Mesendoderm (in vitro differentiated cells): ENCODE results near the gene WDR82.

ENCODE experiments used
- DNase-seq: peaks from one replicate; pipeline ENCODE4 v3.0.0; 2013
- H2AK5ac ChIP-seq: 2 replicates; pipeline ENCODE4 v1.6.1; 2013; ENCODE audit warnings: low read length, inconsistent platforms
- H2BK120ac ChIP-seq: 2 replicates; pipeline ENCODE4 v1.6.1; 2013; ENCODE audit warnings: low read depth, mild to moderate bottlenecking, low read length, moderate library complexity, mixed read lengths
- H2BK15ac ChIP-seq: replicated peaks from 2 replicates; pipeline ENCODE4 v1.6.1; 2013; ENCODE audit warnings: low read depth, mild to moderate bottlenecking, moderate library complexity
- H2BK5ac ChIP-seq: 2 replicates; pipeline ENCODE4 v1.6.1; 2013; ENCODE audit warnings: low read length, inconsistent platforms
- H3K18ac ChIP-seq: 2 replicates; pipeline ENCODE4 v1.6.1; 2013; ENCODE audit warnings: mild to moderate bottlenecking, low read length, mixed read lengths
- H3K23ac ChIP-seq: one replicate; pipeline ENCODE4 v1.6.1; 2013; ENCODE audit warnings: low read length
- H3K27ac ChIP-seq: 2 replicates; pipeline ENCODE4 v1.5.1; 2013; ENCODE audit warnings: low read depth, mild to moderate bottlenecking, inconsistent platforms, low read length, moderate library complexity
- H3K27me3 ChIP-seq: 2 replicates; pipeline ENCODE4 v1.6.1; 2013; ENCODE audit warnings: low read length, control low read depth, mild to moderate bottlenecking, inconsistent platforms; ENCODE audit not compliant: insufficient read depth, poor library complexity
- H3K36me3 ChIP-seq: 2 replicates; pipeline ENCODE4 v1.6.1; 2013; ENCODE audit warnings: low read length, inconsistent platforms; ENCODE audit not compliant: control insufficient read depth, insufficient read depth
- H3K4ac ChIP-seq: one replicate; pipeline ENCODE4 v1.6.1; 2013; ENCODE audit warnings: low read depth, mild to moderate bottlenecking, low read length, moderate library complexity
- H3K4me1 ChIP-seq: 2 replicates; pipeline ENCODE4 v1.6.1; 2013; ENCODE audit warnings: low read depth, low read length, inconsistent platforms; ENCODE audit not compliant: control insufficient read depth
- H3K4me2 ChIP-seq: 2 replicates; pipeline ENCODE4 v1.6.1; 2013; ENCODE audit warnings: low read length
- H3K4me3 ChIP-seq: 2 replicates; pipeline ENCODE4 v1.5.1; 2013; ENCODE audit warnings: mild to moderate bottlenecking, low read length
- H3K56ac ChIP-seq: one replicate; pipeline ENCODE4 v1.6.1; 2013; ENCODE audit warnings: low read length
- H3K79me1 ChIP-seq: 2 replicates; pipeline ENCODE4 v1.6.1; 2013; ENCODE audit warnings: low read length, inconsistent platforms
- H3K79me2 ChIP-seq: 2 replicates; pipeline ENCODE4 v1.6.1; 2013; ENCODE audit warnings: mild to moderate bottlenecking, low read length; ENCODE audit not compliant: control insufficient read depth, insufficient read depth
- H3K9ac ChIP-seq: 2 replicates; pipeline ENCODE4 v1.6.1; 2013; ENCODE audit warnings: low read length, inconsistent platforms
- H4K5ac ChIP-seq: one replicate; pipeline ENCODE4 v1.6.1; 2013; ENCODE audit warnings: low read length
- H4K8ac ChIP-seq: one replicate; pipeline ENCODE4 v1.6.1; 2013; ENCODE audit warnings: low read depth, mild to moderate bottlenecking, control low read depth, low read length, moderate library complexity
- WGBS: extraction: QIAGEN DNeasy Blood & Tissue Kit; methylation state at CpG from one replicate; pipeline ENCODE4 v1.1.7; 2013; ENCODE audit warnings: low lambda C conversion rate, missing lambda C conversion rate; ENCODE audit not compliant: insufficient coverage; ENCODE audit errors: extremely low coverage; 5-methylcytosine and 5-hydroxymethylcytosine counted together

The WDR82 gene

DNA sequence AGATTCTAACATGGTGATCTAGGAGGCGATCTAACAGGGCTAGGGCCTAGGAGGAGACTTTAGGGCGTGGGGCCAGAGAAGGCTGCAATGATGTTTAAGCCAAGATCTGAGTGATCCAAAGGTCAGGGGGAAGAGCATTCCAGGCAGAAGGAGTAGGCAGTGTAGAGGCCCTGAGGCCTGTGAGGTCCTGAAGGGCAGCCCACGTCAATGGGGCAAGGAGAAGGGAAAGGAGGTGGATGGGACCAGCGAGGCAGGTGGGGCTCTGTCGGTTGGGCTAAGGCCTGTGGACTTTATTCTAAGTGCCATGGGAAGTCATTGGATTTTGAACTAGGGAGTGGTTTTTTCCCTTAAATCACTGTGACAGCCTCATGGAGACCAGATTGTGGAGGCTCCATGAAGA lies 27.5 kb upstream of the WDR82 start:
- H4K5ac ChIP-seq, result no peak overlapping the region
- H3K4me1 ChIP-seq, result no peaks in the 10 kb centered on the region
- no peaks in the 10 kb centered on the region for H3K27me3 ChIP-seq
- H3K18ac ChIP-seq, result no peak overlapping the region
- H2AK5ac ChIP-seq, result no peak overlapping the region
- no peak for DNase-seq
- H3K79me2 ChIP-seq, result no peaks in the 10 kb centered on the region
- no peak overlapping the region for H4K8ac ChIP-seq
- H3K23ac ChIP-seq, result no peak overlapping the region
- no peak overlapping the region for H3K4me3 ChIP-seq
- no peak overlapping the region for H2BK15ac ChIP-seq
- H3K79me1 ChIP-seq, result no peaks in the 10 kb centered on the region
- no peak overlapping the region for H2BK5ac ChIP-seq
- H3K56ac ChIP-seq, result no peak overlapping the region
- no peaks in the 10 kb centered on the region for H3K36me3 ChIP-seq
- H2BK120ac ChIP-seq, result no peak overlapping the region
- WGBS, result no CpG with 5 or more reads among the region's 5 CpGs
- no peak overlapping the region for H3K27ac ChIP-seq
- no peak overlapping the region for H3K4ac ChIP-seq
- no peak overlapping the region for H3K9ac ChIP-seq
- no peak overlapping the region for H3K4me2 ChIP-seq

DNA sequence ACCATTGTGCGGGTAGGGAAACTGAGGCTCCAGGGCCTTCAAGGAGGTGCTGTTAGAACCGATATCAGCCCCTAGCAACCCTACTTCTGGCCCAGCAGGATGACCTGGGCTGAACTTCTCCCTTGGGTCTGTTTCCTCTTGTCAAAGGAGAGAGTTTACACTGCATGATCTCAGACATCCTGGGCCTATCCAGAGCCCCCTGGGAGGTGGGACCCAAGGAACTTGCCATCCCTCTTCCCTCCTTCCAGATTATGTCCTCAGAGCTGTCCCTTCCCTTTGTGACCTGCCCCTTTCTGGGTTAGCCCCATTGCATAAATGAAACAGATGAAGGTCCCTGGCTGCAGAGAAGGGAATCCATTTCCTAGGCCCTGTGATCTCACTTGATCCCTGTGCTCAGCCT lies 25.4 kb upstream of the WDR82 start:
- no peak for DNase-seq

DNA sequence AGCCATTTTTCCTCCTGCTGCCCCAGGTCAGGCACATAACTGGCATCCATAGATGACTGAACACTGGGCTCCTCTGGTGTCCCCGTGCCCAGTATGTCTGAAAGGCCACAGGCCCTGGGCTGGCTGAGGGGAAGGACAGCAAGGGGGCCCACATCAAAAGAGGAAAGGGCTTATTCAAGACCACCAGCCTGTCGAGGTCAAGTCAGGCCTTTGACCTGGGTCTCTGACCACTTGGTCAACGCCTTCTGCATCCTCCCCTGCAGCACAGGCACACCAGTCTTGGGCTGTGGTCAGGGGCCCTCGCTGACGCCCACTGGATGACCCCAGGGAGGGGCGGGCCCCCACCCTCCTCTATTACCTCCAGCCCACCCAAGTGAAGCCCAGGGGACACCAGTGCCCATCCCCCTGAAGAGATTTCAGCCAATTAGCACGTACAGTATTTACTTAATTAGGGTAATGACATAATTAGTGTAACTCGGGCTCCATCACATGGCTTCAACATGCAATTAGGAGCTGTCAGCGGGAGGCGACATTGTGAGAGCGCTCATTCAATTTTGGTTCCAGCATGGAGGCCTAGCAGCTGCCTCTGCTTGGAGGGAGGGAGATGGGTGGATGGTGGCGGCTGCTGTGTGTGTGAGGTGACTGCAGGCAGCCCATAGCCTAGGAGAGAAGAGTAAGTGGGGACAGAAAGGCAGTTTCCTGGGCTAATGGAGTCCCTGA lies 24.1 kb upstream of the WDR82 start:
- Histone ChIP-seq H4K5ac (no peak overlapping the region), H2BK120ac (no peak overlapping the region), H2AK5ac (no peak overlapping the region), H2BK5ac (no peak overlapping the region), H3K27me3 (no peaks in the 10 kb centered on the region), H3K79me1 (no peaks in the 10 kb centered on the region), H3K4me3 (no peak overlapping the region), H3K4me2 (no peak overlapping the region), H3K4ac (no peak overlapping the region), H3K56ac (no peak overlapping the region), H3K18ac (no peak overlapping the region), H3K79me2 (no peaks in the 10 kb centered on the region), H2BK15ac (no peak overlapping the region), H3K27ac (no peak overlapping the region), H3K36me3 (no peaks in the 10 kb centered on the region), H4K8ac (no peak overlapping the region), H3K23ac (no peak overlapping the region), H3K9ac (no peak overlapping the region), H3K4me1 (peaks cover 11% of the 10 kb centered on the region)
- no CpG with 5 or more reads among the region's 12 CpGs for WGBS
- DNase-seq, result no peak

More for the DNA sequence above, 25.4 kb upstream of the WDR82 start:
- Histone ChIP-seq H3K23ac (no peak overlapping the region), H2BK5ac (no peak overlapping the region), H3K56ac (no peak overlapping the region), H2BK15ac (no peak overlapping the region), H4K8ac (no peak overlapping the region), H3K27ac (no peak overlapping the region), H3K18ac (no peak overlapping the region), H3K4me2 (no peak overlapping the region), H3K79me2 (no peaks in the 10 kb centered on the region), H2AK5ac (no peak overlapping the region), H2BK120ac (no peak overlapping the region), H3K79me1 (no peaks in the 10 kb centered on the region), H3K27me3 (no peaks in the 10 kb centered on the region), H3K9ac (no peak overlapping the region), H3K36me3 (no peaks in the 10 kb centered on the region), H3K4me1 (peaks cover 6% of the 10 kb centered on the region), H3K4me3 (no peak overlapping the region), H4K5ac (no peak overlapping the region), H3K4ac (no peak overlapping the region)
- no CpG with 5 or more reads among the region's 2 CpGs for WGBS

DNA sequence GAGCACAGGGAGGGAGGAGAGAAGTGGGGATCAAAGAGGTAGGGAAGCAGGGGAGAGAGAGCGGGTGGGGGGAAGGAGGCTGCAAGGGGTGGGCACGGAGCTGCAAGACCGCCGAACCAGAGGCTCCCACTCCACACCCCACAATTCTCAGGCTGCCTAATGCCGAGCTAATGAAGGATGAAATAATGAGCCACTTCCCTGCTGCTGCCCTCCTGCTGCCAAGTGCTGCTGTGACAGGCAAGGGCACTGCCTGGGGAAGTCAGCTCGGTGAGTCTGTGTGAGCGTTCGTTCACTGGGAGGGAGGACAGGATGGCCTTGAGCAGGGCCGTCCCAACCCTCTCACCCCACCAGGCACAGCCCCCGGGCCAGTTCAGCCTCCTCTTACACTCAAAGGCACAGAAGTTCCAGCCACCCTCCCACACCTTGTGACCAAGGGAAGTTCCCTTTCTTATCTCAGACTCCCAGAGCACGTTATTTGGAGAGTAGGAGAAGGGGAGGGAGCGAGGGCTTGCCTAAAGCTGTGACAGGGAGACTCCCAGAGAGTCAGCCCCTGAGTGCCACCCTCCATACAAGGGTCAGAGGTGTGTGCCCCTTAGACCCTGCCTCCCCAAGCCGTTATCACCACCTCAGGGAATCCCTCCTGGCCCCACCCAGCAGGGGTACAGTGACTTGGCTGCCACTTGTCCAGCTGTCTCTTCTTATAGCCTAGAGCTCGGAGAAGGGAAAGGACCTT lies 21.6 kb upstream of the WDR82 start:
- peak overlapping the region; percentile 49 for H3K9ac ChIP-seq
- H3K4me1 ChIP-seq, result peaks cover 11% of the 10 kb centered on the region
- WGBS, result no CpG with 5 or more reads among the region's 14 CpGs
- H4K8ac ChIP-seq, result no peak overlapping the region
- no peak overlapping the region for H3K4ac ChIP-seq
- no peak overlapping the region for H3K18ac ChIP-seq
- H3K79me1 ChIP-seq, result no peaks in the 10 kb centered on the region
- H3K27me3 ChIP-seq, result no peaks in the 10 kb centered on the region
- no peaks in the 10 kb centered on the region for H3K79me2 ChIP-seq
- H2BK120ac ChIP-seq, result no peak overlapping the region
- H3K56ac ChIP-seq, result peak overlapping the region; percentile 76
- H3K27ac ChIP-seq, result no peak overlapping the region
- DNase-seq, result peak; percentile 76
- H3K23ac ChIP-seq, result peak overlapping the region; percentile 94
- H2BK5ac ChIP-seq, result no peak overlapping the region
- H2BK15ac ChIP-seq, result no peak overlapping the region
- peak overlapping the region; percentile 65 for H2AK5ac ChIP-seq
- peak overlapping the region; percentile 78 for H3K4me2 ChIP-seq
- H4K5ac ChIP-seq, result no peak overlapping the region
- no peaks in the 10 kb centered on the region for H3K36me3 ChIP-seq
- no peak overlapping the region for H3K4me3 ChIP-seq

DNA sequence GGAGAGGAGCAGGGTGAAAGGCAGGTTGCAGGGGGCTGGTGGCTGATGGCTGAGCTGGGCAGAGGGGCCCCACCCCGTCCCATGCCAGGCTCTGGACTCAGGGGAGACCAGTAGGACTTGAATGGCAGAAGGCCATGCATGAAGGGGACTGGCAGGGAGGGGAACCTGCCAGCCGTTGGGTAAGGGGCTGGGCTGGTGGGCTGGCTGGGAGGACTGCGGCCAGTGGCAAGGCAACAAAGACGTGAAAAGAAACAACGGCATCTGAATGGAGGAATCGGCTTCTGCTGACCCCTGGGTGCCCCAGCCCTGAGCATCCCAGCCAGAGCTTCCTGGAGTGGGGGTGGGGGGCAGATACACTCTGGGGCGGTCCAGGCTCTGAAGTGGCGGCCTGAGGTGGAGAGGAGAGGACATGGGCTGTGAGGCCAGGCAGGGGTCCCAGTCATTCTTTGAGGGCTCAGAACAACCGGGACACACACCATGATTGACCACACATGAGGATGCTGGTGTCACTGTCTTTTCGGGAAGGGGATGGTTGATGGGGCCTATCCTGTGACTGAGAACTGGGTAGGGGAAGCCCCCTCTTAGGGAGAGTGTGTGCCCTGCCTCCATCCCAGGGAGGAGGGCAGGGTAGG lies 20.9 kb upstream of the WDR82 start:
- Histone ChIP-seq H3K4me3 (no peak overlapping the region), H4K8ac (no peak overlapping the region), H3K18ac (no peak overlapping the region), H3K4ac (no peak overlapping the region), H3K9ac (peak overlapping the region; percentile 49), H2BK15ac (no peak overlapping the region), H3K27me3 (no peaks in the 10 kb centered on the region), H2BK5ac (no peak overlapping the region), H2BK120ac (no peak overlapping the region), H4K5ac (no peak overlapping the region), H3K23ac (peak overlapping the region; percentile 94), H3K79me1 (no peaks in the 10 kb centered on the region), H2AK5ac (peak overlapping the region; percentile 65), H3K36me3 (no peaks in the 10 kb centered on the region), H3K27ac (no peak overlapping the region), H3K4me2 (peak overlapping the region; percentile 78), H3K79me2 (no peaks in the 10 kb centered on the region), H3K4me1 (peaks cover 11% of the 10 kb centered on the region), H3K56ac (peak overlapping the region; percentile 76)
- WGBS, result no CpG with 5 or more reads among the region's 10 CpGs
- DNase-seq, result no peak
